Epithelial cell of prostate (primary cell): ENCODE measurements around the gene GPR137B.
"Not testable (repeated sequence)": the region's sequence is repeated elsewhere in the genome, so short reads cannot be mapped to it uniquely, and the experiment has no call there.

Source experiments
- DNase-seq: peaks from one replicate; pipeline ENCODE4 v3.0.0-alpha.2; 2011; ENCODE audit warnings: low read depth, low spot score
- H3K27ac ChIP-seq: fragments of 450-650 bp; 2 replicates; pipeline ENCODE4 v1.5.1; 2017; ENCODE audit warnings: mild to moderate bottlenecking

Gene GPR137B

DNA sequence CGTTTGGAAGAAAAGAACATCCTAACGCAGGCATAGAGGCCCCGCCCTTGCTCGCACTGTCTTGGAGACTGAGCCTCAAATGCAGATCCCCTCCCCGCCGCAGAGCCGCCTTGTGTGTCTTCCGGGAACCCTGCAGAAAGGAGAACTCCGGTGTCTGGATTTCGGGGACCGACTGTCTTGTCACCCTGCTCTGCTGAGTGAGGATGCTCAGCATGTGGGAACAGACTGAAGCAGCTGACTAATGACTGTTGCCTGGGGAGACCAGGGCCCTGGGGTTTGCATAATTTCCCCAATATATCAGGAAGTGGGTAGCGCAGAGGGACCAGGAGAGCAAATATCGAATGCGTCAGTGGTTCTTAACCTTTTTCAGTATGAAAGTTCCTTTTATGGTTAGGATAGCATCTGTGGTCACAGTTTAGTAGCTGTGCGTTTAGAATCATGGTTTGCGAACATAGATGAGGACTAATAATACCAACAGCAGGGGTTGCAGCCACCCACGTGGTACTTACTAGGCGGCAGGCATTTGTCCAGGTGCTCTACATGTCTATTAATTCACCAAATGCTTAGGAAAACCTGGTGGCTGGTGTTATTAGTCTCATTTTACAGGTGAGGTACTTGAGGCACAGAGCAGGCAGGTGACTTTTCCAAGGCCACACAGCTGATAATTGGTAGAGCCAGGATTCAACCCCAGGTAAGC, 14.3 kb downstream of the GPR137B start:
- H3K27ac ChIP-seq: no peak overlapping the region
- no peak for DNase-seq

DNA sequence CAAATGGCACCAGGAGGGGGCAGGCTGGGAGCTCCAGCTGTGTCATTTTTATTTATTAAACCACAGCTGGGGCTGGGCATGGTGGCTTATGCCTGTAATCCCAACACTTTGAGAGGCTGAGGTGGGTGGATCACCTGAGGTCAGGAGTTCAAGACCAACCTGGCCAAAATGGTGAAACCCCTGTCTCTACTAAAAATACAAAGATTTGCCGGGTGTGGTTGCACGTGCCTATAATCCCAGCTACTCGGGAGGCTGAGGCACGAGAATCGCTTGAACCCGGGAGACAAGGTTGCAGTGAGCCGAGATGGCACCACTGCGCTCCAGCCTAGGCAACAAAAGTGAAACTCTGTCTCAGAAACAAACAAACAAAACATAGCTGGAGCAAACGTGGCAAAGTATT, 15.7 kb downstream of the GPR137B start:
- DNase-seq, H3K27ac ChIP-seq: not testable (repeated sequence)

DNA sequence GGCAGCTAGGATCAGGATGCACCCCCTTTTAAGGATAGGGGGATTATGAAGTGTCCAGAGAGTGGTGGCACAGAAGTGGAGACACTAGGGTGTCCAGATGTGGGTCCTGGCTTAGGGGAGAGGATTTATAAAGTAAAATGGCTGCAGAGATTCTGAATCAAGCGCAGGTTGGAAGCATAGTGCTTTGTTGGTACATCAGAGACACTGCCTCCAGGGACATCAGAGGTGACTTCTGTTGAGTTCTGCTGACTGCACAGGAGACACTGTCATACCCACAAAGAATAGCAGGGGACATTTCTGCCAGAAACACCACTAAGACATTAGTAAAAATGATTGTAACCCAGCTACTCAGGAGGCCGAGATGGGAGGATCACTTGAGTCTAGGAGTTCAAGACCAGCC, 16.4 kb downstream of the GPR137B start:
- no peak overlapping the region for H3K27ac ChIP-seq
- no peak for DNase-seq

DNA sequence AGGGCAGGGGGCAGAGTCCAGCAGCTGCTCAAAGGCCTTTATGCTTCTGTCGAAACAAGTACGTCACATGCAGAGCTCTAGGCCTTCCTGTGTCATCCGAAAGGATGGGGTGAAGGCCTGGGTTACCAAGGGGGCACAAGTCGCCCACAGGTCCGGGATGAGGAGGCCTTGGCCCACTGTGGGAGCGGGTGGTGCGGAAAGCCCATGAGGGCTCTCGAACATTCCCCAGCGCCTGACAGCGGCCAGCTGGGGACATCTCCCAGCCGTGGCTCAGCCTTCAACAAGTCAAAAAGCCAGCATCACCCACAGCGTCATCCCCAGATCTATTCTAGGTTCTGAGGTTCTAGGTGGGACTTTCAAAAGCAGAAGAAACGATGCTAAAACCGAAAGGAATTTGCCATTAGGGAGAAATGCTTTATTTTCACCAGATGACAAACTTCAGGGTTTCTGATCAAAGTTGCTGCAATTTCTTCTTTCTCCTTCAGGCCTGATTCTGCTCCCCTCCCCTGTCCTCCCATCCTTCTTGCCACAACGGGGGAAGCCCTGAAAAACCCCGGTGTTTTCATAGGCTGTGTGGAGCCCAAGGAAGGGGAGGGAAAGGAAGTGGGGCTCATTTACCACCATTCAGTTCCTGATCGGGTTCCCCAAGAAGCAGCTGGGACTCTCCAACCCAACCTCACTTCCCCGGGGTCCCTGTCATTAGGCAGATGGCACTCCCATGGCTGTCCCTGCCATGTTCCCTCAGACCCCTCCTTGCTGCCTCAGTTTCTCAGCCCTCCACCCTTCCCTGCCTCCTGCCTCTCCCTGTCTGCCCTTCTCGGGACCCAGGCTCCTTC, 17.6 kb downstream of the GPR137B start:
- no peak for DNase-seq
- H3K27ac ChIP-seq: no peak overlapping the region

DNA sequence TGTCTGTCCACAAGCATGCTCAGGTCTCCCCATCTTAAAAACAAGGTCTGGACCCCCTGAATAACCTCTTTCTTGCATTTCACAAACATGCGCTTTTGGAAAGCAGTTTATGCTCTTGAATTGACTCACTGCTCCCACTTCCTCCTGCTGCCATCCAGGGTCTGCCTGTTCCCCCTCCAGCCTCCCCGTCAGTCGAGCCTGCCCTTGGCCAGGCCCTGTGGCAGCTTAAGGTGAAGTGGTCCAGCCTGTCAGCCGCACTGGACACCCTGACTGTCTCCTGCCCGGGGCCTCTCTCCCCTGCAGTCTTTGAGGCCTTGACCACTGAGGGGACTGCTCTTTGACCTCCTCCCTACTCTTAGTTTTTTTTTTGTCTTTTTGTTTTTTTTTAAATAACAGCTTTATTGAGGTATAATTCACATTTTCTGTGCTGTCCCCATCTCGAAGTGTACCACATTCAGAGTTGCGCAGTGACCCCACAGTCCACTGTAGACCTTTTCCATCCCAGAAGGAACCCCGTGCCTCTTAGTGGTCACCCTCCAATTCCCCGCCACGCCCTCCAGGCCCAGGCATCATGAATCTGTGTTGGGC, 18.3 kb downstream of the GPR137B start:
- H3K27ac ChIP-seq: no peak overlapping the region
- DNase-seq: no peak

DNA sequence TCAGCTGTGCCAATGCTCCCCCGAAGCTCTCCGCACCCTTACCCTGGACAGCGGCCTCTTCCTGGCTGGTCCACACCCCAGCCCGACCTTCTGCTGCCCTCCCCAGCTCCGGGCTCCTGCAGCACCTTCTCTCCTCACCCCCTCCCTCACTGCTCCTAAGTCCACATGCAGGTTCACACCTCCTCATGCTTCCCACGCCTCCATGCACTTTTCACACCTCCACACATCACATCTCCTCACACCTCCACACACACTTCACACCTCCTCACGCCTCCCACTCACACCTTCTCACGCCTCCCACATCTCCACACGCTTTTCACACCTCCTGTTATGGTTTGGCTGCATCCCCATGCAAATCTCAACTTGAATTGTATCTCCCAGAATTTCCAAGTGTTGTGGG, 18.9 kb downstream of the GPR137B start:
- no peak overlapping the region for H3K27ac ChIP-seq
- no peak for DNase-seq

DNA sequence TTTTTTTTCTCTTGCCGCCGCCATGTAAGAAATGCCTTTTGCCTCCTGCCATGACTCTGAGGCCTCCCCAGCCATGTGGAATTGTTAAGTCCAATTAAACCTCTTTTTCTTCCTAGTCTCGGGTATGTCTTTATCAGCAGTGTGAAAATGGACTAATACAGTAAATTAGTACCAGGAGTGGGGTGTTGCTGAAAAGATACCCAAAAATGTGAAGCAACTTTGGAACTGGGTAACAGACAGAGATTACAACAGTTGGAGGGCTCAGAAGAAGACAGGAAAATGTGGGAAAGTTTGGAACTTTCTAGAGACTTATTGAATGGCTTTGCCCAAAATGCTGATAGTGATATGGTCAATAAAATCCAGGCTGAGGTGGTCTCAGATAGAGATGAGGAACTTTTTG, 19.4 kb downstream of the GPR137B start:
- H3K27ac ChIP-seq, DNase-seq: not testable (repeated sequence)

DNA sequence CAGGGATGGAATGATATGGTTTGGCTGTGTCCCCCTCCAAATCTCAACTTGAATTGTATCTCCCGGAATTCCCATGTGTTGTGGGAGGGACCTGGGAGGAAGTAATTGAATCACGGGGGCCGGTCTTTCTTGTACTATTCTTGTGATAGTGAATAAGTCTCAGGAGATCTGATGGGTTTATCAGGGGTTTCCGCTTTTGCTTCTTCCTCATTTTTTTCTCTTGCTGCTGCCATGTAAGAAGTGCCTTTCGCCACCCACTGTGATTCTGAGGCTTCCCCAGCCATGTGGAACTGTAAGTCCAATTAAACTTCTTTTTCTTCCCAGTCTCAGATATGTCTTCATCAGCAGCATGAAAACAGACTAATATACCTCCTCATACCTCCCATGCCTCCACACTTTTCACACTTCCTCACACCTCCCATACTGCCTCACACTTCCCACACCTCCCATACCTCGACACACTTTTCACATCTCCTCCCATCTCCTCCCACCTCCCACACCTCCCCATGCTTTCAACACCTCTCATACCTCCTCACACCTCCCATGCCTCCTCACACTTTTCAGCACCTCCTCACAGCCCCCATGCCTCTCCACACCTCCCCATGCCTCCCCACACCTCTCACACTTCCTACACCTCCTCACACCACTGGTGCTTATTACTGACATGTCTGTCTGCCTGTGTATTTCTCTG, 21.3 kb downstream of the GPR137B start:
- no peak for DNase-seq
- no peak overlapping the region for H3K27ac ChIP-seq

DNA sequence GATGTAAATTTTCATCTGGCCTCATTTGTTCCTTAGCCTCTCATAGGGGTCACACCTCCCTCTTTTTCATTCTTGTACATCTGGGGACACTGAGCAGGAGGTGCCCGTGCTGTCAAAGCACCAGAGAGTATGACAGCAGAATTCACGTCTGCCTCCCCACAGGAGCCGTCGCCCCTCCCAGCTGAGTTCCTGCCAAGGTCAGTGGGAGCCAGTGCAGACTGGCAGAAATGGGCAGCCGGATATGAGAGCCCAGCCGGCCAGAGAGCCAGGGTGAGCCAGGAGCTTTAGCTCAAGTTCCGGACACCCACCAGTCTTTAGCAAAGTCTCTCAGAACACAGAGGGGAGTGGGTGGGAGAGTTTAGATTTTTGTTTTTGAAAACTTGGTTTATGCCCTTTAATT, 21.9 kb downstream of the GPR137B start:
- no peak for DNase-seq
- H3K27ac ChIP-seq: no peak overlapping the region

DNA sequence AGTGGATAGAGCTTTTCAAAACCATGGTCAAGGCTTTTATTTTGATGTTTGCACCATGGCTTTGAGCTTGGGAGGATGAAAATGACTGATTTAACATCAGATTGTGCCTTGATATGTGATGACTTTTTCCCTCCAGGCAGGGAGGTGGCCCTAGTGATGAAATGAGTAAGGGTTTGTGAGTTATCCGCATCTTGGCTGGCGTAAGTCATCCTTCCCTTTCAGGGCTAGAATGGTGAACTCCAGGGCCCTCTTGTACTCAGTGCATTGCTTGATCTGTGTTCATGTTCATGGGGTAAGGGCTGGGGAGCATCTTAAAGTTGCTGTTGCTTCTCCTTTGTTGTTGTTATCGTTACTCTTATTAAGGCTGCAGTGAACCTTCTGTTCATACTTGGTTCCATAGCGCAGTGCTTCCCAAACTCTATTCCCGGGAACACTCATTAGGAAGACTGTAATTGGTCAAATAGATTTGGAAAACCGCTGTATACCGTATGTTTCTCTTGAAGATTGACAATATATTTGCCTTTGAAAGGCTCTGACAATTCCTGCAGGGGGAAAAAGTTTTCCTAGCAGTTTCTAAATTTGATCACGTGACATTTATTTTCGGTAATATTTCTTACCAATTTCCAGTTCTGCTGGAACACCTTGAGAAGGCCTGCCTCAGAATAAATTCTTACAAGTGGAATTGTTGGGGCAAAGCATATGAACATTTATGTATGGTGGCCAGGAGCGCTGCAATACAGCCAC, 23.1 kb downstream of the GPR137B start:
- H3K27ac ChIP-seq: no peak overlapping the region
- DNase-seq: no peak

DNA sequence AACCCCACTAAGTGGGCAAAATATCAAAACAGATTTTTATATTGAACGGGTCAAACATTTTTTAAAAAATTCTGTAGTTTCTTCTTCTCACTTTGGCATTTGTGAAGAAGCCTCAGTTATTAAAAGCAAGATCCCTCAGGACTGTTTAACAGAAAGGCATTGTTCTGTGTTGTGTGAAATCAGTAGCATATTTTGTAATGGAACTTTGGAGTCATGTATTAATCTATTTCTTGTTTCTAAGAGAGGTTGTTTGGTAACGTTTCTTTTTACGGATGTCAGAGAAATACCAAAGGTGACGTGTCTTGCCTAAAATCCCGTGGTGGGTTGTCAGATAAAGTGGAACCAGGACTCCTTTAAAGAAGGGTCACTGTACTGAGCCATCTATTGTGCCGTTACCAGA, 23.7 kb downstream of the GPR137B start:
- H3K27ac ChIP-seq: no peak overlapping the region
- DNase-seq: no peak

DNA sequence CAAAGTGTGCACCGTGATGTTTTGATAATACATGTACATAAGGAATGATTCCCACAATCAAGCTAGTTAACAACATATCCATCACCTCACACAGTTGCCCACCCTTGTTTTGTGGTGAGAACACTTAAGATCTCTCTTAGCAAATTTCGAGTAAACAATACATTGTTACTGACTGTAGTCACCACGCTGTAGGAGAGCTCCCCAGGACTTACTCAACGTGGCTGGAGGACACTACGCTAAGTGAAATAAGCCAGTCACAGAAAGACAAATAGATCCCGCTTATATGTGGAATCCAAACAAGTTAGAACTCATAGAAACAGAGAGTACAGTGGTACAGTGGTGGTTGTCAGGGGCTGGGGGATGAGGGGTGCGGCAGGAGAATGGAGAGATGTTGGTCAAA, 24.8 kb downstream of the GPR137B start:
- H3K27ac ChIP-seq: no peak overlapping the region
- no peak for DNase-seq

DNA sequence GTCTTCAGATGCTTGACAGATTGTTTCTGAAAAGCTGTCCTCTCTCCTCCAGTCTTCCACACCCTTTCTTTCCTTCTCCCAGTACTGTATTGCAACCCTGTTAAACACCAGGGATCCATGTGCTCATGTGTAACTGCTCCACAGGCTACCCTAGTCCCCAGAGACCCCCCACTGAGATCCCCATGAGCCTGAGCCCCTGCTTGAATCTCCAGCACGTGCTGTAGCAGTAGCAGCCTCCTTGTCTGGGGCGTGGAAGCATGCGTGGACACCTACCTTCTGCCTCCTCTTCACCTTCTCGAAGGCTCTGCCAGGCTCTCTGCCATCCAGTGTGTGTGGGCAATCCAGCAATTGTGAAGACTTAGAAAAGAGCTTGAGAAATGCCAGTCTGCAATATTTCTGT, 25.2 kb downstream of the GPR137B start:
- no peak overlapping the region for H3K27ac ChIP-seq
- no peak for DNase-seq

DNA sequence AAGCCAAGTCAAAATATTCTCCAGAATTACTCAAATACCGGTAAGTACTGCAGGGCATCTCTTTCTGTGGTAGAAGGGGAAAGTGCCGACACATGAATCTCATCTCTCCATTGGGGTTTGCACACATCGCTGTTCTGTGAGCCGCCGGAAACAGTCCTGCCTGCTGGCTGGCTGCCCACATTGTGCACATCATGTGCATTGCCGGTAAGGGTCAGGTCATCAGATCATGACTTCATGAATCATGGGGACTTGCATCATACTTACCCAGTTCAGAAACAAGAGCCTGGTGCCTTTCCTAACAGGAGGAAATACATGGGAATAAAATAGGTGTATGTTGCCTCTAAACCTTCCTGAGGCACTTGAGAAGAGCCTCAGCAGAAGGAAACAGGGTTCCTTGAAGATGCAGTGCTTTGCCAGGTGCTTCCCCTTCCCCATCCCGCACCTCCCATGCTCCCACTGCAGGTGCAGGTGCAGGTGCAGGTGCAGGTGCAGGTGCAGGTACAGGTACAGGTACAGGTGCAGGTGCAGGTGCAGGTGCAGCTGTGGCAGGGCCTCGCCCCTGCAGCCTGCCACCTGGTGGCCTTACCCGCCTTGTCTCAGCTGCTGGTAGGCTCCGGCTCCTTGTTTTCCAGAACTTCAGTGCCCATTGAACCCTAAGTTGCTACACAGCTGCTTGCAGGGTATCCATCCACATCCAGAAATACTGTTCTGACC, 26.5 kb downstream of the GPR137B start:
- H3K27ac ChIP-seq: no peak overlapping the region
- no peak for DNase-seq

DNA sequence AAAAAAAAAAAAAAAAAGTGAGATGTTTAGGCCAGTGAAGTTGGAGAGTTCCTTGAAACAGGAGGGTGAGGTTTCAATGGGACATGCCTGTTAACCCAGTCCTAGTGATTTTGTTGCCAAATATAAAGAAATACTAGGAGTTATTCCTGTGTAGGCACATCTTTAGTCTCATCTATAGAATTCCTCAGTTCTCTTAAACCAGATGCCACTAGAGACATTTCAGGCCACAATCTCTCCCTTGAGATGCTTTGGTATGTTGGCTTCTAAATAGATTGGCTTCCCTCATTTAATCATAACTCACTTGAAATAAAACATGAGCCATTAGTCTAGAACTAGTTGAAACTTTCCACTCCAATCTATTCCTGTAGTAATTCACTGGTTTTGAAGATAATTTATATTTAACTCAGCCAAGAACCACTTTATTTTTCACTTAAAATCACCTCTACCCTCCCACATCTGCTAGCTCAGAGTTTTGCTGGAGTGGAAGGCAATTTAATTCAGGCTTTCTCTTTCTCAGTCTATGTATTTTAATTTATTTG, 29.8 kb downstream of the GPR137B start:
- DNase-seq: no peak
- H3K27ac ChIP-seq: no peak overlapping the region

DNA sequence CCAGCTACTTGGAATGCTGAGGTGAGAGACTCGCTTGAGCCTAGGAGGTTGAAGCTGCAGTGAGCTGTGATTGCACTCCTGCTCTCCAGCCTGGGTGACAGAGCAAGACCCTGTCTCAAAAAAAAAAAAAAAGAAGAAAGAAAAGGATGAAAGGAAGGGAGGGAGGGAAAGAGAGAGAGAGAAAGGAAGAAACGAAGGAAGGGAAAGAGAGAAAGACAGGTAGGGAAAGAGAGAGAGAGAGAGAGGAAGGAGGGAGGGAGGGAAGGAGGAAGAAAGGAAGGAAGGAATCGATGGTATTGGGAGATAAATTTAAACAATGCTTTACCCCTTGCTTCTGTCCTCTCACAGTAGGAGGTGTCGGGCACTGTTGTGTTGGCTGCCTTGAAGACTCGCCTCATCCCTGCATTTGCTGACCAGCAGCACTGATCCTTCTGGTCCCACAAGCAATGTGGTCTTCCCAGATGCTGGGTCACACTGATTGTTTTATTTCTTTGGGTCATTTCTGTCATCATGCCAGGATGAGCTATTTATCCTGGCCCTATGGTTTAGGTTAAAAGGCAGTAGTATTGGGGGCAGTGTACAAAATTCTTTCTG, 30.9 kb downstream of the GPR137B start:
- H3K27ac ChIP-seq: no peak overlapping the region
- no peak for DNase-seq

DNA sequence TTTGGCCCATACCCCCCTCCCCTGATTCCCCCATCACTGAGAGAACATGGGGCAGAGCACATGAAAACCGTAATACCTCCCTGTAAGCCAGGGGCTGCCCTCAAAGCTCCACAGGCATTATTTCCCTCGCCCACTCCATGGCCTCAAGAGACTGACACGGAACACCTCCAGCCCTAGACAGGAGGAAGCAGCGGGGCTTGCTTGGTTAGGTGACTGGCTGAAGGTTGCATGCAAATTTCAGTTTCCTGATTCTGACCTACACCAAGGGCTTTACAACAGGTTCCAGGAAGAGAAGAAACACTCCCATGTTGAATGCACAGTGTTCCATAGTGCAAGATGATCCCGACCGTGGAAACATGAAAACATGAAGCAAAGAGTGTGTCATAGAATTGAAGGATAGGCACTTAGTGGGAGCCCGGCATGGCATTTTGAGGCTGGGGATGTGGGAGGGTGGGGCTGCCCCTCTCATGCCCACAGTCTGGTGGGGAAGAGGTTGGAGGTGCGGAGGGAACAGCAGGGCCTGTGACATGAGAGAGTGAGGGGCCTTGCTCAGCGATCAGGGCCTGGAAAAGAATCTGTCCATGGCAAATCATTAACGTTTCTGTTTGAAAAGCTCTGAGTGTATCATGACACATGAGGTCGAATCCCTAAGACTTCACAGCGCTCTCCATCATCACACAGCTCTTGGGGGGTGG, 33.5 kb downstream of the GPR137B start:
- no peak for DNase-seq

More for the DNA sequence above, 33.5 kb downstream of the GPR137B start:
- no peak overlapping the region for H3K27ac ChIP-seq
